H4 (cell line): Measurements from ENCODE around the gene FBXL4. TPM values are rescaled to one million over a fixed set of nuclear protein-coding genes. Genes with fewer than 3 reads are reported as not detected.

Experiments
- DNase-seq: peaks from one replicate; pipeline ENCODE4 v3.0.0-alpha.2; 2015; ENCODE audit warnings: low spot score
- total RNA-seq: library from RNA; depleted of rRNA; stranded (reverse); fragments of >200 nt; shearing (Covaris generic); gene quantifications from 2 replicates; pipeline ENCODE4 v1.2.3, GENCODE V29; 2014

The FBXL4 gene
- total RNA-seq, 1 experiment from 2014 or later, result 8.7 TPM

DNA sequence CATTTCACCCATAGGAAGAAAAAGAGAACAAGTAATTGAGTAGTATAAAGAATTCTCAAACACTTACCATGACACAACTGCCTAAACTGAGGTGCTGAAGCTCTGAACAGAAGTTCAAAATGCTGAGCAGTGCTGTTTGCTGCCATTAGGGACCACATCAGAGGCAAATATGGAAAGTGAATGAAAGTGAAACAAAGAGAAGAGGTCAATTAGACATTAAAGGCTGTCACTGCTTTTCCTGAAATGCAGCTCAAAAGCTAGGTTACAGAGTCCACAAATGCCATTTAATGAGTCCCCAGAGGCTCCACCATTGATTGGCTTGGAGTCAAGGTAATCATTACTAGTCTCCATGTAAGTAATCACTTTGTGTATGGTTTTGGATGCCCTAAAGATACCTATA, 67.3 kb downstream of the FBXL4 start:
- DNase-seq, result no peak

GRCh38 chr6:98877250-98877649, 70.5 kb downstream of the FBXL4 start:
- no peak for DNase-seq

DNA sequence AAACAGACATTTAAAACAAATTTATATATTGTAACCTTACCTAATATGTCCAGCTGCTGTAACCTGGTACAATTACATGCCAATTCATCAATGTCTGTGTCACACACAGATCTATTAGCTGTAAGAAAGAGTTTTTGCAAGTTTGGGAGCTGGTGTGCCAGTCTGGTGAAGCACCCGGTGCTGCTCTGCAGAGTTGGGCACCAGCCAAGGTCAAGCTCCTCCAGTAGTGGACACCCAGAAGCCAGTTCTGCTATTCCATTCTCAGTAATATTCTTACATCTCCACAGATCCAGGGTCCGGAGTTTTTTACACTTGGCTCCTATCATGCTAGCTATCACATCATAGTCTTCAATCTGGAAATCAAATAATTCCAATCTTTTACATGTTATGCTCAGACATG, 72.4 kb downstream of the FBXL4 start:
- DNase-seq, result no peak

DNA sequence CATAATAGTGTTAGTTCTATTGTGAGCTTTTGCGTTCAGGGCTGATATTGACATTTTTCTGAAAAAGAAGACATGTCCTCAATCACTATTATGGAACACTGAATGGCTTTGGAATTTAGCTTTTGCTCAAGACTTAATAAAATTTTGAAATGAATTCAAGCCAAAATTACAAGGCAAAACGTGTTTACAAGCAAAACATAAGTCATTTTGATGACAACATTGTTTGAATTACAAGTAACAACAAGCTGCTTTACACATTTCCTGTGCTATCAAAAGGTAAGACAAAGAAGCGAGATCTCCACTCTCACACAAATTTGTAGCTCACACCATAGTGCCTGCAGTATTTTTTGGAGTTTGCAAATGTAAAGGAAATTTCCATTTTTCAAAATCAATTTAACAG, 75.9 kb downstream of the FBXL4 start:
- no peak for DNase-seq

DNA sequence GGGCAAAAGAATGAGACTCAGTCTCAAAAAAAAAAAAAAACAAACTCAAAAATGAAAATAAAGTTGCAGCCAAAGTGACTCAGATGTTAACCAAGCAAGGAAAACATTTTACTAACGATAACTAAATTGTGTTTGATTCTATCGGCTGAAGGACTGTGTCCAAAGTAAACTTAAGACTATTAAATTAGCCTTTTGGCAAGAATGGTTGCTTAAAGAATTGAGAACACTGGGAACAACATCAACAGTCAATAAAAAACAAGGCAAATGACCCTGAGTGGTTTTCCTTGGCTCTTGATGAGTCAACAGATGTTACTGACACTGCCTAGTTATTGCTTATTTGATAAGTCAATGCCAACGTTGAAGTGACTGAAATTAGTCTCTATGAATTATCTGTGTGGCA, 76.7 kb downstream of the FBXL4 start:
- no peak for DNase-seq

GRCh38 chr6:98864497-98864896, 83.2 kb downstream of the FBXL4 start:
- DNase-seq, result no peak

DNA sequence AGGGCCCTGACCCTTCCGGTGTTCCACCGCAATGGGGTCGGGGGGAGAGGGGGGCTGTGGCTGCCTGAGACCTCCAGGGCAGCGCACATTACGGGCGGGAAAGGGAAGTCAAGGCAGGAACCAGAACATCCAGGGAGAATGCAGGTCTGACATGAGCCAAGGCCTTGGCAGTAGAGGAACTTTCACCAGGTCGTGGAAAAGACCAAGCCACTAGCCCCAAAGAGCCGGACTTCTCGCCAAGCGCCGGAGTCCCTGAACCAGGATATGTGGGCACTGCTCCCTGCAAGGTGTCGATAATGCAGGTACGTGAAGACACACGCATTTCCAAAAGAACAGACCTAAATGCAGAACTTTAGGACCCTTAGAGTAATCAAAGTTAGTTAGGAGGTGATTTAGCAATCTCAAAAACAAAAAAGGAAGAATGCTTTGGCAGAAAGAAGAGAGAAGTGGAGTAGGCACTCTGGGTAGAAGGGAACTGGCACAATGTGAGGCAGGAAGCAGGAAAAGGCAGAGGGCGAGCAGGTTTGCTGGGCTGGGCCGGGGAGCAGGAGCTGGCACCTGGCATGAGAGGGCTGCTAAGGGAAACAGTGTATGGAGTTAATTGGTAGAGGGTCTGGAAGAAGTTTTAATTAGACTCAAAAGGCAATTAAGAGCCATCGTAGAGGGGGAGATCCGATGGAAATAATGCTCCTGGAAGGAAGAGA, 99.1 kb downstream of the FBXL4 start:
- no peak for DNase-seq

- no peak for DNase-seq
These were observed 99.8 kb downstream of the FBXL4 start for GRCh38 chr6:98847779-98848538.

GRCh38 chr6:98847416-98847778, 100.3 kb downstream of the FBXL4 start:
- no peak for DNase-seq

GRCh38 chr6:98846021-98846380, 101.7 kb downstream of the FBXL4 start:
- no peak for DNase-seq

- DNase-seq, result peak; percentile 83
These were observed 102.3 kb downstream of the FBXL4 start for GRCh38 chr6:98845211-98846020.

DNA sequence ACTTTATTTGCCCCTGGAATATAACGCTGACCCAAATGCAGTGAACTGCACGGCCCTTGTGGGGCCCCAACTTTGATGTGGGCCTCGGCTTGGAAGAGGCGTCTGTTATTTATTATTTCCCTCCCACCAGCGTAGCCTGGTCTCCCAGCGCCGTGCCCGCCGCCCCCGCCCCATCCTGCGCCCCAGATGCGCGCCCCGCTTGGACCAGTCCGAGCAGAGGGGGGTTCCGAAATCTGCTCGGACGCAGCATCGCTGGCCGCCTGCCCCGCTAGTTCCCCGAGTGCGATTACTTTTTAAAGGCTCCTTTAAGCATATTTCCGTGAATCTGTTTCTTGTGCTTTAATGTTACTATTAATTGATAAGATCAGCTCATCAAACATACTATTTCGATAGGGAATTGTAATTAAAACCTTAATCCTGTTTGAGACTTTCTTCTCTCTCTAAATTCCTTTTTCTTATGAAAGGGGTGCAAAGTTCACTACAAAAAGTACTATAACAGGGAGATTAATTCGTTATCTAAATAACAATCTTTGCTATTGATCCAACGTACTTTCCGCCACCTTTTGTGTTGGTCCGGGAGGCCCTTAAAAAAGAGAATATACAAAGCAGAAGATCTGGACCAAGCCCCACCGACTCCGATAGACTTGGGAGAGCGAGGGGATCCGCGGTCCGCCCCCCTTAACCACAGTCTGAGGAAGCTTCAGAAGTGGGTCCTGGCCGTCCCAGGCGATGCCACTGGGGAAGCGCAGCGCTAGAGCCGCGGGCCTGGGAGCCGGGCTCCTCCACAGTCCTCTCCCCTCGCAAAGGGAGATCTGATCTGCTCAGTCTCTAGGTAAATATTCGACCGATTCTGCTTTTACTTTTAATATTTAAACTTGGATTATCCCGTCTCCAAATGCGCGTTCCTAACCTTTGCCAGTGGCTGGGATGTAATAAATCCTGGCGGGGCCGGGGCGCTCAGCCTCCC, 103.2 kb downstream of the FBXL4 start:
- no peak for DNase-seq

DNA sequence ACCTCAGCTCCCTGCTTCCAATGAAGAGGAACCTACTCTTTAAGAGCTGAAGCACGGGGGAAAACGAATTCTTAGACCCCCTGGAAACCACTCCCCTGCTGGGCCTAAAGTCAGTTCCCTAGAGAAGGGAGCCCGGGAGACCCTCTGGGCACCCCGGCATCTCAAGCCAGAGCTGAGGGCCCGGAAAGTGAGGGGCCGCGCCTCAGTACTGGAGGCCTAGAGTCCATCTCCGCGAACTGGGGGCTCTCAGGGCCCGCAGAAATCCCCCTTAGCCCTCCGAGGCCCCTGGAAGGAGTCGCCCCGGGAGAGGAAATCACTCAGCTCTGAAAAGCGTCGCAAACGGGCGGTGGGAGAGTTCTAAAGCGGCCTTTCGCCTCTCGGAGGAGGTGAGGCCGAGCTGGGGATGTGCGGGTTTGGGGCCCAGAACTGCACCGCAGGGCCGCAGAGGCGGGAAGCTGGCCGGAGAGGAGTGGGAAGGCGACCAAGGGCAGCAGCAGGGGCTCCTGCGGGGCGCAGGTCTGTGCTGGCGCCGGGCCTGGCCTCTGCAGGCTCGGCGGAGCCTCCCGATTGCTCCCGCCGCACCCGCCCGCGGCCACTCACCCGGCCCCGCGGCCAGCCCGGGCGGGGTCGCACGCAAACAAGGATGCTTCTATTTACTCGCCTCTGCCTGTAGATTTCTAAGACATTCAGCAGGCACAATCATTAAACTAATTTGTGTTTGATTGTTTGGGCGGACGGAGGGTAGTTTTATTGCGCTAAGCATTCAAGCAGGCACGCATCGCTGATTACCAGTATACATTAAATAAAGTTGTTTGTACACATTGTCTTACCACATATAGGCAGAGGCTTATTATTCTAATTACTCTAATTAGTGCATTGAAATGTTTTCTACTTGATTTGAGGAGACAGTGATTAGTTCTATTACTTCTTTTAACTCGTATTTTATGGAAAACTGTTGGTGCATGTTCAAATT, 104.2 kb downstream of the FBXL4 start:
- no peak for DNase-seq

DNA sequence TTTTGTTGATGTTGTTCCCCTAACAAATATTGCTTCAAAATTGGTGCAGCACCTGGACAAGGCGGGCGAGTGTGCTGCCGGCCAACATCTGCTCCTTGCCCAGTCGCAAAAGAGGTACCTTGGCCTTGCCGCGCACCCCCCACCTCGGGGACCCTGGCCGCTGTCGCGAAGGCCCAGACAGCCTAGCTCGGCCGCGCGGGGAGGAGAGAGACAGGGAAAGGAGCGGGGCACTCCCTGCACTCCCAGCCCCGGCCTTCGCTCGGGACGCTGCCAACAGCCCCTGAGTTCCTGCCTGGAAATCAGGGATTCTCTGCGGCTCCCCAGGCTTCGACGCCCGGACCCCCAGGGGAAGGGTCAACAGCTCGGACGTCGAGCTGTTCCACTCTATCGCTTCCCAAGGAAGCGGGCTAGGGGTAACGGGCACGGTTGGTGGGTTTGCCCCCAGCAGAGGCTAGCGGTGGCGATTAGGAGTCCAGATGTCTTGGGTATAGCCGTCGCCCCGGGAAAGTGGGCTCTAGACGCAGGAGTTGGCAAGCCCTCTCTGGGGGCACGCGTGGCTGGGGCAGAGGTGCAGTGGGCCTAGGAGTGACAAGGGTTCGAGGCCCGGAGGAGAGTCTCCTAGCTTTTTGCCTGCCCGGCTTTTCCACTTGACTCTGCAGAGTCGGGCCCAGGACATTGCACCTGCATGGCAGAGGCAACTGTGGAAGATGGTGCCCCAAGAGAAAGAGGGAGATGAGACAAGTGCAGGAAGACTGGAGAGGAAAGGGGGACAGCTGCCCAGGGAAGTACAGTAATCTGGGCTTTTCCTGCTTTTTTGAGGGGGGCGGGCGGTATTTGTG, 105.2 kb downstream of the FBXL4 start:
- no peak for DNase-seq

GRCh38 chr6:98841621-98842341, 106.0 kb downstream of the FBXL4 start:
- no peak for DNase-seq

- no peak for DNase-seq
These were observed 106.7 kb downstream of the FBXL4 start for GRCh38 chr6:98840996-98841513.

DNA sequence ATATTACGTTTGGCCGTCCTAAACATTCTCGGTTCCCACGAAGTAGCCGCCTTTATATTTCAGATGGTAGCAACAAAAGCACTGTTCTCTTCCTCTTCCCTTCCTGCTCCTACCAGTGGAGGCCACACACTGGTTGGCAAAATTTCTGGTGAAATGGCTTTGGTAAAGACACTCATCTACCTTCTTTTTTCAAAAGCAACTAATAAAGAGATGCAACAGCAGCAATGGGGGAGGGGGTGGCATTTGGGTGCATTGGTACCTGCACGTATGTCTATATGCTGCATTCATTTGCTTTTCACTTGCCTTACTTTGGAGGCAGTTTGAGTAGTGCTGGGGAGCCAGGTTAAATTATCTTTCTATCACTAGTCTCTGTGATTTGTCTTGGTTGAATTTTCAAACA, 107.4 kb downstream of the FBXL4 start:
- DNase-seq, result no peak

- DNase-seq, result peak; percentile 11
These were observed 107.9 kb downstream of the FBXL4 start for GRCh38 chr6:98839781-98840361.
